ENCODE data around the gene FLOT2.

GRCh38 chr17:28883967-28884702 lies 13.4 kb downstream of the FLOT2 start:
- TF ChIP-seq, protein P1, sequence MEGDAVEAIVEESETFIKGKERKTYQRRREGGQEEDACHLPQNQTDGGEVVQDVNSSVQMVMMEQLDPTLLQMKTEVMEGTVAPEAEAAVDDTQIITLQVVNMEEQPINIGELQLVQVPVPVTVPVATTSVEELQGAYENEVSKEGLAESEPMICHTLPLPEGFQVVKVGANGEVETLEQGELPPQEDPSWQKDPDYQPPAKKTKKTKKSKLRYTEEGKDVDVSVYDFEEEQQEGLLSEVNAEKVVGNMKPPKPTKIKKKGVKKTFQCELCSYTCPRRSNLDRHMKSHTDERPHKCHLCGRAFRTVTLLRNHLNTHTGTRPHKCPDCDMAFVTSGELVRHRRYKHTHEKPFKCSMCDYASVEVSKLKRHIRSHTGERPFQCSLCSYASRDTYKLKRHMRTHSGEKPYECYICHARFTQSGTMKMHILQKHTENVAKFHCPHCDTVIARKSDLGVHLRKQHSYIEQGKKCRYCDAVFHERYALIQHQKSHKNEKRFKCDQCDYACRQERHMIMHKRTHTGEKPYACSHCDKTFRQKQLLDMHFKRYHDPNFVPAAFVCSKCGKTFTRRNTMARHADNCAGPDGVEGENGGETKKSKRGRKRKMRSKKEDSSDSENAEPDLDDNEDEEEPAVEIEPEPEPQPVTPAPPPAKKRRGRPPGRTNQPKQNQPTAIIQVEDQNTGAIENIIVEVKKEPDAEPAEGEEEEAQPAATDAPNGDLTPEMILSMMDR (IDR thresholded peaks at IDR 0.05; ENCODE audit: low read length): no peak
- no peak for TF ChIP-seq EZH2 (optimal IDR thresholded peaks at IDR 0.05; ENCODE audit: low read depth, low read length)
